K562 (cell line): ENCODE measurements around the gene CYB5R2. TPM values are rescaled to one million over a fixed set of nuclear protein-coding genes. Genes with fewer than 3 reads are reported as not detected.

ENCODE experiments used
- ARNT ChIP-seq, 2 experiments: fragments of 450-650 bp; IDR thresholded peaks; 2 replicates each; pipeline ENCODE4 v1.6.1; 2016; ENCODE audit warnings: mild to moderate bottlenecking in 1 of 2
- BRD4 ChIP-seq: fragments of 200-600 bp; sonication (generic); IDR thresholded peaks from 2 replicates; pipeline ENCODE4 v1.6.1; 2017; ENCODE audit warnings: inconsistent platforms
- BRD9 ChIP-seq: fragments of 450-650 bp; IDR thresholded peaks from 2 replicates; pipeline ENCODE4 v1.6.1; 2018; ENCODE audit warnings: low read depth; ENCODE audit not compliant: partially characterized antibody
- CEBPG ChIP-seq, 3 experiments: fragments of 200-800 bp in 1 of 3; sonication (Bioruptor generic) in 1 of 3; sonication (generic) in 1 of 3; formaldehyde crosslinking in 1 of 3; IDR thresholded peaks in 2 of 3; conservative IDR thresholded peaks in 1 of 3; 2 replicates each; pipeline versions ENCODE4 v1.6.1 to v1.8.0; 2016 to 2022; ENCODE audit warnings: missing compliant biosample characterization in 2 of 3, missing genetic modification characterization in 2 of 3, mild to moderate bottlenecking in 1 of 3, missing genetic modification reagents in 1 of 3
- DPF2 ChIP-seq: fragments of 450-650 bp; IDR thresholded peaks from 2 replicates; pipeline ENCODE4 v1.6.1; 2016
- E2F3 ChIP-seq: fragments of 250-450 bp; sonication (Bioruptor Pico); IDR thresholded peaks from 2 replicates; pipeline ENCODE4 v1.4.0; 2020; ENCODE audit warnings: mild to moderate bottlenecking
- ESRRB ChIP-seq: fragments of 250-450 bp; sonication (Bioruptor Pico); IDR thresholded peaks from 2 replicates; pipeline ENCODE4 v1.5.0; 2020; ENCODE audit warnings: mild to moderate bottlenecking, moderate library complexity, borderline replicate concordance
- HBP1 ChIP-seq: fragments of 450-650 bp; formaldehyde crosslinking; IDR thresholded peaks from 2 replicates; pipeline ENCODE4 v1.4.0; 2022; ENCODE audit warnings: missing genetic modification characterization
- HDAC3 ChIP-seq: fragments of 450-650 bp; IDR thresholded peaks from 2 replicates; pipeline ENCODE4 v1.6.1; 2018; ENCODE audit warnings: borderline replicate concordance, mild to moderate bottlenecking, moderate library complexity; ENCODE audit not compliant: partially characterized antibody
- KLF6 ChIP-seq: fragments of 250-450 bp; sonication (Bioruptor Pico); IDR thresholded peaks from 2 replicates; pipeline ENCODE4 v1.4.0; 2020; ENCODE audit warnings: mild to moderate bottlenecking, moderate library complexity, borderline replicate concordance
- MED1 ChIP-seq: sonication (generic); formaldehyde crosslinking; IDR thresholded peaks from 2 replicates; pipeline ENCODE4 v1.8.1; 2023; ENCODE audit warnings: missing genetic modification reagents, borderline replicate concordance
- PHF8 ChIP-seq: fragments of 200-600 bp; sonication (generic); IDR thresholded peaks from 2 replicates; pipeline ENCODE4 v1.6.1; 2012; ENCODE audit warnings: mixed run types, mild to moderate bottlenecking, inconsistent platforms, low read length, moderate library complexity, borderline replicate concordance
- PRDM10 ChIP-seq: fragments of 450-650 bp; IDR thresholded peaks from 2 replicates; pipeline ENCODE4 v1.6.1; 2018; ENCODE audit not compliant: partially characterized antibody
- PYGO2 ChIP-seq: fragments of 450-650 bp; IDR thresholded peaks from 2 replicates; pipeline ENCODE4 v1.6.1; 2016; ENCODE audit warnings: mild to moderate bottlenecking, missing genetic modification characterization, moderate library complexity, missing compliant biosample characterization
- RAD21 ChIP-seq, 2 experiments: fragments of 250-450 bp in 1 of 2; fragments of 450-650 bp in 1 of 2; sonication (Bioruptor Pico) in 1 of 2; formaldehyde crosslinking in 1 of 2; IDR thresholded peaks in 1 of 2; conservative IDR thresholded peaks in 1 of 2; 2 replicates each; pipeline versions ENCODE4 v1.4.0 to v1.8.0; 2020 to 2022; ENCODE audit warnings: mild to moderate bottlenecking in 2 of 2, moderate library complexity in 1 of 2
- RHOXF2B ChIP-seq: fragments of 250-450 bp; sonication (Bioruptor Pico); conservative IDR thresholded peaks from 2 replicates; pipeline ENCODE4 v1.5.1; 2021
- SIN3A ChIP-seq, 2 experiments: fragments of 150-350 bp in 1 of 2; IDR thresholded peaks; 2 replicates each; pipeline ENCODE4 v1.6.1; 2011 to 2016; ENCODE audit warnings: borderline replicate concordance in 2 of 2, low read depth in 2 of 2, low read length in 2 of 2, mild to moderate bottlenecking in 2 of 2, moderate library complexity in 2 of 2; ENCODE audit not compliant: control insufficient read depth in 1 of 2
- SMARCE1 ChIP-seq: fragments of 450-650 bp; IDR thresholded peaks from 2 replicates; pipeline ENCODE4 v1.7.1; 2016; ENCODE audit warnings: mild to moderate bottlenecking
- STAT5B ChIP-seq: fragments of 250-450 bp; sonication (Bioruptor Pico); IDR thresholded peaks from 2 replicates; pipeline ENCODE4 v1.8.0; 2021; ENCODE audit warnings: mild to moderate bottlenecking, inconsistent platforms
- THAP7 ChIP-seq: fragments of 250-450 bp; sonication (Bioruptor Pico); IDR thresholded peaks from 2 replicates; pipeline ENCODE4 v1.5.0; 2021
- ZNF124 ChIP-seq: sonication (generic); formaldehyde crosslinking; IDR thresholded peaks from 2 replicates; pipeline ENCODE4 v1.8.1; 2022; ENCODE audit warnings: missing genetic modification reagents
- ZNF395 ChIP-seq: fragments of 200-800 bp; sonication (Bioruptor generic); IDR thresholded peaks from 2 replicates; pipeline ENCODE4 v1.6.1; 2017; ENCODE audit warnings: missing genetic modification characterization, missing compliant biosample characterization
- polyA plus RNA-seq, 8 experiments: library from polyadenylated mRNA; depleted of rRNA in 4 of 8; stranded (reverse) in 5 of 8; unstranded in 3 of 8; fragments of >200 nt; fragmentation: Nextera tagmentation in 2 of 8; fragmentation: Illumina TruSeq in 1 of 8; extraction: Ambion mirVana in 2 of 8; extraction: Trizol in 1 of 8; gene quantifications; 2 replicates each; pipeline versions ENCODE4 v1.2.1 to v1.2.3, GENCODE V29; 2011 to 2014; ENCODE audit warnings: inconsistent platforms in 1 of 8, missing spikeins in 1 of 8
- total RNA-seq, 7 experiments: library from RNA; depleted of rRNA in 6 of 7; stranded (reverse); fragments of >200 nt in 6 of 7; fragmentation: Illumina TruSeq in 2 of 7; extraction: Trizol in 2 of 7; gene quantifications; 2 replicates each; pipeline versions ENCODE4 v1.2.1 to v1.2.3, GENCODE V29; 2011 to 2021; ENCODE audit warnings: low replicate concordance in 1 of 7

The CYB5R2 gene
- total and polyA plus RNA-seq, 9 of the 15 experiments (the other 6 are each of a cell fraction or from before 2014, with no cell fraction given): 8.2 to 28.7 (median 13.6) TPM

GRCh38 chr11:7651140-7651551 lies 22.2 kb downstream of the CYB5R2 start (continued):
- TF ChIP-seq RHOXF2B (CRISPR knock-in tag) (no peak), ZNF395 (CRISPR knock-in tag) (no peak), RAD21 (CRISPR knock-in tag; conservative IDR thresholded peaks at IDR 0.05 in 1 of 2, IDR thresholded peaks at IDR 0.05 in 1 of 2) (0 out of 4 replicates have a peak, but pooled peaks of 1 of the 2 experiments have one; percentile 10), CEBPG (CRISPR knock-in tag; IDR thresholded peaks at IDR 0.05) (no peak), CEBPG (tag; conservative IDR thresholded peaks at IDR 0.05 in 1 of 2, IDR thresholded peaks at IDR 0.05 in 1 of 2) (peak in 1 of 2 experiments; percentile 72; a peak in 2 of 4 replicates), BRD9 (no peak), PHF8 (no peak), SMARCE1 (peak; percentile 48; the same call in 1 of the 2 replicates), THAP7 (CRISPR knock-in tag) (no peak), PRDM10 (no peak), ZNF124 (CRISPR knock-in tag) (no peak), HDAC3 (no peak), ARNT (IDR thresholded peaks at IDR 0.05) (no peak), HBP1 (no peak), PYGO2 (tag) (no peak), ESRRB (CRISPR knock-in tag) (no peak), BRD4 (no peak), SIN3A (IDR thresholded peaks at IDR 0.05; ENCODE audit: borderline replicate concordance in 2 of 2, control insufficient read depth in 1 of 2, low read depth in 2 of 2, low read length in 2 of 2) (no peak), MED1 (CRISPR knock-in tag) (no peak), E2F3 (CRISPR knock-in tag) (no peak), DPF2 (no peak), KLF6 (CRISPR knock-in tag) (no peak), STAT5B (no peak)
